ENCODE measurements around the gene ALDH7A1.
"Not testable (repeated sequence)": the region's sequence is repeated elsewhere in the genome, so short reads cannot be mapped to it uniquely, and the experiment has no call there.

Gene ALDH7A1

GRCh38 chr5:126594748-126595485, at the start of gene ALDH7A1:
Gene ALDH7A1, minus strand, starts transcription at chr5:126595219. Its CDS starts 21 bp downstream, at chr5:126595198.
- Mint-ChIP-seq H3K4me3 (peak within 1 kb of the TSS; percentile 87), H3K27ac (no peak within 1 kb of the TSS), H3K36me3 (no peaks in the 10 kb centered on the region), H3K9me3 (no peaks in the 10 kb centered on the region), H3K27me3 (peaks cover 1% of the 10 kb centered on the region), H3K4me1 (peaks cover 4% of the 10 kb centered on the region)

GRCh38 chr5:126641387-126641786, 46.4 kb upstream of the ALDH7A1 start:
- H3K27ac Mint-ChIP-seq = no peak overlapping the region
- no peaks in the 10 kb centered on the region for H3K4me1 Mint-ChIP-seq
- H3K9me3 Mint-ChIP-seq = peaks cover 7% of the 10 kb centered on the region
- no peaks in the 10 kb centered on the region for H3K36me3 Mint-ChIP-seq
- H3K4me3 Mint-ChIP-seq = no peak overlapping the region
- no peaks in the 10 kb centered on the region for H3K27me3 Mint-ChIP-seq

DNA sequence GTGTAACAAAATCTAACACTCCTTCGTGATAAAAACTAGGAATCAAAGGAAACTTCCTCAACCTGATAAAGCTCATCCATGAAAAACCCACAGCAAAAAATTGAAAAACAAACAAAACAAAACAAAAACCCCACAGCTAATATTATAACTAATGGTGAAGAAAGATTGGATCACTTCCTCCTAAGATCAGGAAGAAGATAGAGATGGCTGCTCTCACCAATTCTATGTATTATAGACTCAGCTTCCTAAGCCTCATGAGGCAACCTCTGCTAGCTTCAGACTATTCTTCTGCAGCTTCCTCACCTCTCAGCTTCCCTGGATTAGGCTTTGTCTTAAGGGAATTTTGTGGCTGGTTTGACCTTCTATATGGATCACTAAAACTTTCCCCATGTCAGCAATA, 45.8 kb upstream of the ALDH7A1 start:
- no peak overlapping the region for H3K4me3 Mint-ChIP-seq
- no peak overlapping the region for H3K27ac Mint-ChIP-seq
- peaks cover 7% of the 10 kb centered on the region for H3K9me3 Mint-ChIP-seq
- H3K4me1 Mint-ChIP-seq = no peaks in the 10 kb centered on the region
- no peaks in the 10 kb centered on the region for H3K27me3 Mint-ChIP-seq
- no peaks in the 10 kb centered on the region for H3K36me3 Mint-ChIP-seq

DNA sequence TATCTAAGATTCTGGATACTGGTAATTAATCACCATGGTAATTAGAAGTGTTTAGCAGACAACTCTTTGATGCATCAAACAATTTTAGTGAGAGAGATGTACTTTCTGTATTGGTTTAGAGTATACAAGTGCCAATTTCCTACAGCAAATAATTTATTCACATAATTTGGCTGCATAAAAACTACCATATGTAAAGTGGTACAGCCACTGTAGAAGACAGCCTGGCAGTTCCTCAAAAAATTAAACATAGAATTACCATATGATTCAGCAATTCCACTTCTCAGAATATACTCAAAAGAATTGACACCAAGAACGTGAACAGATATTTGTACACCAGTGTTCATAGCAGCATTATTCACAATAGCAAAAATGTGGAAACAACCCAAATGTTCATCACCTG, 41.9 kb upstream of the ALDH7A1 start:
- no peaks in the 10 kb centered on the region for H3K27me3 Mint-ChIP-seq
- no peaks in the 10 kb centered on the region for H3K36me3 Mint-ChIP-seq
- H3K9me3 Mint-ChIP-seq = no peaks in the 10 kb centered on the region
- H3K27ac Mint-ChIP-seq = no peak overlapping the region
- no peak overlapping the region for H3K4me3 Mint-ChIP-seq
- H3K4me1 Mint-ChIP-seq = no peaks in the 10 kb centered on the region

GRCh38 chr5:126635585-126635984, 40.6 kb upstream of the ALDH7A1 start:
- no peaks in the 10 kb centered on the region for H3K36me3 Mint-ChIP-seq
- no peaks in the 10 kb centered on the region for H3K27me3 Mint-ChIP-seq
- no peak overlapping the region for H3K4me3 Mint-ChIP-seq

DNA sequence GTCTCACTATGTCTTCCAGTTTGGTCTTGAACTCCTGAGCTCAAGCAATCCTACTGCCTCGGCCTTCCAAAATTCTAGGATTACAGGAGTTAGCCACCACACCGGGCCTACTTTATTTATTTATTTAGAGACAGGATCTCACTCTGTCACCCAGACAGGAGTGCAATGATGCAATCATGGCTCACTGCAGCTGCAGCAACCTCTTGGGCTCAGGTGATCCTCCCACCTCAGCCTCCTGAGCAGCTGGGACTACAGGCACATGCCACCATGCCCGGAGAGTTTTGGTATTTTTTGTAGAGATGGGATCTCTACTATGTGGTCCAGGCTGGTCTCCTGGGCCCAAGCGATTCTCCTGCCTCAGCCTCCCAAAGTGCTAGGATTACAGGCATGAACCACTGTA, 38.5 kb upstream of the ALDH7A1 start:
- Mint-ChIP-seq H3K9me3 (no peaks in the 10 kb centered on the region), H3K36me3 (no peaks in the 10 kb centered on the region), H3K4me3 (no peak overlapping the region), H3K27ac (no peak overlapping the region), H3K27me3 (no peaks in the 10 kb centered on the region), H3K4me1 (no peaks in the 10 kb centered on the region)

More at GRCh38 chr5:126635585-126635984, 40.6 kb upstream of the ALDH7A1 start:
- Mint-ChIP-seq H3K9me3 (no peaks in the 10 kb centered on the region), H3K27ac (no peak overlapping the region), H3K4me1 (no peaks in the 10 kb centered on the region)

GRCh38 chr5:126631920-126632319, 36.9 kb upstream of the ALDH7A1 start:
- Mint-ChIP-seq H3K27me3 (no peaks in the 10 kb centered on the region), H3K4me1 (no peaks in the 10 kb centered on the region), H3K4me3 (no peak overlapping the region), H3K36me3 (no peaks in the 10 kb centered on the region), H3K9me3 (no peaks in the 10 kb centered on the region), H3K27ac (no peak overlapping the region)

GRCh38 chr5:126628102-126628501, 33.1 kb upstream of the ALDH7A1 start:
- Mint-ChIP-seq H3K4me3 (no peak overlapping the region), H3K36me3 (peaks cover 11% of the 10 kb centered on the region), H3K27me3 (no peaks in the 10 kb centered on the region), H3K27ac (no peak overlapping the region), H3K4me1 (peaks cover 8% of the 10 kb centered on the region), H3K9me3 (no peaks in the 10 kb centered on the region)

DNA sequence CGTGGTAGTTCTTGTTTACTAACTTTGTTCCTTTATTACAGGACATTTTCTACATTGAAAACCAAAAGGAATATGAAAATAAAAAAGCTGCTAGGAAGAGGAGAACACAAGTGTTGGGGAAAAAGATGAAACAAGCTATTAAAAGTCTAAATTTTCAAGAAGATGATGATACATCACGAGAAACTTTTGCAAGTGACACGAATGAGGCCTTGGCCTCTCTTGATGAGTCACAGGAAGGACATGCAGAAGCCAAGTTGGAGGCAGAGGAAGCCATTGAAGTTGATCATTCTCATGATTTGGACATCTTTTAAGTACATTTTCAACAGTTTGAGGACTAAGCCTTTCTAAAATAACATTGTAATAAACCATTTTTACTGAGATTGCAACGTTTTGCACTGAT, 29.5 kb upstream of the ALDH7A1 start:
- H3K4me1 Mint-ChIP-seq = peaks cover 8% of the 10 kb centered on the region
- no peaks in the 10 kb centered on the region for H3K27me3 Mint-ChIP-seq
- peaks cover 11% of the 10 kb centered on the region for H3K36me3 Mint-ChIP-seq
- no peaks in the 10 kb centered on the region for H3K9me3 Mint-ChIP-seq
- H3K27ac Mint-ChIP-seq = no peak overlapping the region
- H3K4me3 Mint-ChIP-seq = no peak overlapping the region

DNA sequence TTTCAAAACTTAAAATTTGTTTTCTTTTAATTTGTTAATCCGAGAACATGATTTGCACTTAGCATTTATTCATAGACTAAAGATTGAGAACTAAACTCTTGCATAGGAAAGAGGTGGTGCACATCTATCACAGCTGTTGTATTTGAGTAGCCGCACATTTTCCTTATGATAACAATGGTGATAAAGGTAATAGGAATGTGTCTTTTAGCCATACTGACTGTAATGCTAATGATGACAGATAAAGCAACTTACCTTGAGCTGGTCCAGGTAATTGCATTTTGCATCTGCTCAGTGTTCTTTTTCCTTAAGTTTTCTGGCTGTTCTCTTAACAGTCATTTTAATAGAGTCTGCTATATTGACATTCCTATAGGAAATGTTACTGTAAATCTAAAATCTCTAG, 24.8 kb upstream of the ALDH7A1 start:
- Mint-ChIP-seq H3K4me1 (peaks cover 15% of the 10 kb centered on the region), H3K4me3 (no peak overlapping the region), H3K27ac (no peak overlapping the region), H3K27me3 (no peaks in the 10 kb centered on the region), H3K36me3 (peaks cover 11% of the 10 kb centered on the region), H3K9me3 (no peaks in the 10 kb centered on the region)

GRCh38 chr5:126617603-126618002, 22.6 kb upstream of the ALDH7A1 start:
- not testable (repeated sequence) for H3K36me3 Mint-ChIP-seq, H3K9me3 Mint-ChIP-seq, H3K27me3 Mint-ChIP-seq, H3K27ac Mint-ChIP-seq, H3K4me3 Mint-ChIP-seq
- H3K4me1 Mint-ChIP-seq = peaks cover 17% of the 10 kb centered on the region

- H3K27me3 Mint-ChIP-seq = no peaks in the 10 kb centered on the region
- no peaks in the 10 kb centered on the region for H3K9me3 Mint-ChIP-seq
- H3K4me3 Mint-ChIP-seq = no peak overlapping the region
- H3K4me1 Mint-ChIP-seq = peaks cover 32% of the 10 kb centered on the region
- H3K36me3 Mint-ChIP-seq = peaks cover 2% of the 10 kb centered on the region
- no peak overlapping the region for H3K27ac Mint-ChIP-seq
Observed at GRCh38 chr5:126615286-126615685, 20.3 kb upstream of the ALDH7A1 start.

DNA sequence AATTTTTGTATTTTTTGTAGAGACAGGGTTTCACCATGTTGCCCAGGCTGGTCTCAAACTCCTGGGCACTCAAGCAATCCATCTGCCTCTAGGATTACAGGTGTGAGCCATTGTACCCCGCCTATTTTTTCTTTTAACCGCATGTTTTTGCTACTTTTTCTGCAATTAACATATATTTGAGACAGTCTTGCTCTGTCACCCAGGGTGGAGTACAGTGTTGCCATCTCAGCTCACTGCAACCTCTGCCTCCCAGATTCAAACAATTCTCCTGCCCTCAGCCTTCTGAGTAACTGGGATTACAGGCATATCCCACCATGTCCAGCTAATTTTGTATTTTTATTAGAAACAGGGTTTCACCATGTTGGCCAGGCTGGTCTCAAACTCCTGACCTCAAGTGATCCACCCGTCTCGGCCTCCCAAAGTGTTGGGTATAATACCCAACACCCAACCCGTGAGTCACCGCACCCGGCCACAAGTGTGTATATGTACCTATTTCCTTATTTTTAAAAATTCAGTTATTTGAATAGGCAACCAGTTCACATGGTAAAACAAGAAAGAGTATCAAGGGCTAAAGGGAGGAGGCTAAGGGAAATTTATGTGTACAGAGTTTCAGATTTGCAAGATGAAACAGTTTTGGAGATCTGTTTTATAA, 19.0 kb upstream of the ALDH7A1 start:
- H3K9me3 Mint-ChIP-seq = no peaks in the 10 kb centered on the region
- peaks cover 2% of the 10 kb centered on the region for H3K36me3 Mint-ChIP-seq
- no peaks in the 10 kb centered on the region for H3K27me3 Mint-ChIP-seq
- no peak overlapping the region for H3K4me3 Mint-ChIP-seq
- peaks cover 38% of the 10 kb centered on the region for H3K4me1 Mint-ChIP-seq
- no peak overlapping the region for H3K27ac Mint-ChIP-seq

GRCh38 chr5:126610616-126611015, 15.6 kb upstream of the ALDH7A1 start:
- peaks cover 4% of the 10 kb centered on the region for H3K36me3 Mint-ChIP-seq
- no peaks in the 10 kb centered on the region for H3K9me3 Mint-ChIP-seq
- H3K27ac Mint-ChIP-seq = no peak overlapping the region
- H3K27me3 Mint-ChIP-seq = no peaks in the 10 kb centered on the region
- H3K4me1 Mint-ChIP-seq = peaks cover 59% of the 10 kb centered on the region
- H3K4me3 Mint-ChIP-seq = no peak overlapping the region

GRCh38 chr5:126610160-126610559, 15.1 kb upstream of the ALDH7A1 start:
- peaks cover 60% of the 10 kb centered on the region for H3K4me1 Mint-ChIP-seq
- no peaks in the 10 kb centered on the region for H3K9me3 Mint-ChIP-seq
- peaks cover 4% of the 10 kb centered on the region for H3K36me3 Mint-ChIP-seq
- H3K4me3 Mint-ChIP-seq = no peak overlapping the region
- H3K27ac Mint-ChIP-seq = peak overlapping the region; percentile 10
- no peaks in the 10 kb centered on the region for H3K27me3 Mint-ChIP-seq

GRCh38 chr5:126605525-126605924, 10.5 kb upstream of the ALDH7A1 start:
- Mint-ChIP-seq H3K4me3 (peak overlapping the region; percentile 64), H3K27ac (no peak overlapping the region), H3K4me1 (peaks cover 57% of the 10 kb centered on the region), H3K9me3 (no peaks in the 10 kb centered on the region), H3K27me3 (no peaks in the 10 kb centered on the region), H3K36me3 (peaks cover 10% of the 10 kb centered on the region)
